NCI-H1436 (cell line): ENCODE measurements around the gene PEMT.

Experiments
- DNase-seq: peaks from one replicate; lab custom pipeline; 2025; lab: John Stamatoyannopoulos, UW

PEMT gene

GRCh38 chr17:17535957-17536356, 55.6 kb downstream of the PEMT start:
- DNase-seq = no peak

DNA sequence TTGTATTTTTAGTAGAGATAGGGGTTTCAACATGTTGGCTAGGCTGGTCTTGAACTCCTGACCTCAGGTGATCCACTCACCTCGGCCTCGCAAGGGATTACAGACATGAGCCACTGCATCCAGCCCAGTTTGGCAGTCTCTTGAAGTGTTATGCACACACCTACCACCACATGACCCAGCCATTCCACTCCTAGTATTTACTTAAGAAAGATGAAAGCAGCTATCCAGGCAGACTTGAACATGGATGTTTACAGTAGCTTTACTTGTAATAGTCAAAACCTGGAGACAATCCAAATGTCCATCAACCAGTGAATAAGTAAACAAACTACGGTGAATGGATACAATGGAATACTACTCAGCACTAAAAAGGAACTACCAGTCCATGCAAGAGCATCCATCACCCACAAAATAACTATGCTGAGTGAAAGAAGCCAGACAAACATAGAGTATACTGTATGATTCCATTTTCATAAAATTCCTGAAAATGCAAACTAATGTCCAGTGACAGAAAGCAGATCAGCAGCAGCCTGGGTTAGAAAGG, 57.5 kb downstream of the PEMT start:
- no peak for DNase-seq

DNA sequence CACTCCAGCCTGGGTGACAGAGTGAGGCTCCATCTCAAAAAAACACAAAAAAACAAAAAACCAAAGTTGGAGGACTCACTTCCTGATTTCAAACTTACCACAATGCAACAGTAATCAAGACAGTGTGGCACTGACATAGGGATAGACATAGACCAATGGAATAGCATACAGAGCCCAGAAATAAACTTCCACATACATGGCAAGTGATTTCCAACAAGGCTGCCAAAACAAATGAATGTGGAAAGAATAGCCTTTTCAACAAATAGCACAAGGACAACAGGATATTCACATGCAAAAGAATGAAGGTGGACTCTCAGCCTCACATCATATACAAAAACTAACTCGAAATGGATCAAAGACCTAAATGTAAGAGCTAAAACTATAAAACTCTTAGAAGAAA, 58.5 kb downstream of the PEMT start:
- DNase-seq = no peak

DNA sequence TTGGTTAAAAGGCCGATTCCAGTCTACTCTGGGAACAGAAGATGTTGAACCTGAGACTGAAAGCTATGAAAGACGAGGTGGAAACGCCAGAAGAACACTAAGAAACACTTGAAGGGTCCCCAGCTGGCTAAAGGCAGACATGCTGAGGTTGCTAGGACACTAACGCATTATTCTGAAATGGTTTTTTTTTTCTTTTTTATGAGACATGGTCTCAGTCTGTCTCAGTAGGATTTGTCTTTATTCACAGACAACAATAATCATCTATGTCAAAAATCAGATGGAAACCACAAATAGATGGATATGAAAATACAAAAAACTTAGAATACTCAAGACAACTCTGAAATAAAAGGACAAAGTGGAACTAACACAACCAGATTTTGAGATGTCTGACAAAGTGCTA, 60.4 kb downstream of the PEMT start:
- DNase-seq = no peak

DNA sequence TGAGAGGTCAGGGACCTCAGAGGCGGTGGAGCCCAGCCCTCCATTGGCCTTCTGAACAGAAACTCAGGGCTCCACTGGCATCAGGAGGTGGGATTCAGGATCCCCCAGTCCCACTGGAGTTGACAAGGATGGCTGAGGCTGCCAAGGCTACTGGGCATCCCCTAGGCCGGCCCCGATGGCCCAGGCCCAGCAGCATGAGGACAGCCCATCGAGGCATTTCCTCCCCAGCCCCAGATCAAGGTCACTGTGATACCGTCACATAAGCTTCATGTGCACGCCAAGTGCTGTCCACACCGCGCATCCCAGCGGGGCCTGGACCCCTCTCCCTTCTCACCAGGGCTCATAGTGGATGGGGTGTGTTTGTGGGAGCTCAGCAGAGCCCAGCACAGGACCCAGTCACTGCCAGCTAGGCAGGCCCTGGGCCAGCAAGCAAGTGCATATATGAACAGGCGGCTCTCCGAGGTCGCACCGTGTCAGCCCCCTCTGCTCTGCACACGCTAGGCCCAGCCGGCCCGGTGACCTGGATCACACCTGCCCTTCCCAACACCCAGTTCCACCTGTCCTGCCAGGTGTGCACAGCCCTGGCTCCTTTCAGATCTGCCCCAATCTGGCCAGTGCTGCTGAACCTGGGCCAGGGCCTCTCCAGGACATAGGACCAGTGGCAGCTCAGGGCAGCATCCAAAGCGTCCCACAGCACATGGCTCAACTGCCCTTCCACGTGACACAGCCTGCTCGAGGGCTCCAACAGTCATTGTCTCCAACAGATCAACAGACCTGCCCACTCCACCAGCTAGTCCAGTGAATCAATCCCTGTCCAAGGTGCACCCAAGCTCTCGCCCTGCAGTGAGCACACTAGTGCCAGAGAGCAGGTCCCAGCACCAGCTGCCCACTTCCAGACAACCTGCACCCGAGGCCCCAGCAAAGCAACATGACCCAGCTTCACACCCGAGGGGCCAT, 62.5 kb downstream of the PEMT start:
- no peak for DNase-seq

- DNase-seq = no peak
These were observed 63.5 kb downstream of the PEMT start for GRCh38 chr17:17527956-17528500.

GRCh38 chr17:17527534-17527933, 64.0 kb downstream of the PEMT start:
- DNase-seq = no peak

GRCh38 chr17:17526369-17526768, 65.1 kb downstream of the PEMT start:
- no peak for DNase-seq

DNA sequence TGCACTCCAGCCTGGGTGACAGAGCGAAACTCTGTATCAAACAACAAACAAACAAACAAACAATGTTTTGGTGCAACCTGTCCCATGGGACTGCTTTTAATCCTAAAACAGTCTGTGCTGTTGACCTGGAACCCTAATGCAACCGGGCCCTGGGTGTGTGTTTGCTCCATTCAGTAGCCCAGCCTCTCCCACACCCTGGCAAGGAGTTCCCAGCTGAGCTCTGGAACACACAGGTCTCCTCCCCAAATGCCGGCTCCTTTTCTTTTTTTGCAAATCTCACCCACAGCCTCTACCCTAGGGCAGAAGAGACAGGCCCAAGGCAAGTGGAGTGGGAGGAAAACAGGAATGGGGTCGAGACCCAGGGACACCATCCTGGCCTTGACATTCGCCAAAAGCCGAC, 65.6 kb downstream of the PEMT start:
- no peak for DNase-seq

GRCh38 chr17:17525311-17525710, 66.2 kb downstream of the PEMT start:
- DNase-seq = no peak

- no peak for DNase-seq
These were observed 67.6 kb downstream of the PEMT start for GRCh38 chr17:17523731-17524490.

DNA sequence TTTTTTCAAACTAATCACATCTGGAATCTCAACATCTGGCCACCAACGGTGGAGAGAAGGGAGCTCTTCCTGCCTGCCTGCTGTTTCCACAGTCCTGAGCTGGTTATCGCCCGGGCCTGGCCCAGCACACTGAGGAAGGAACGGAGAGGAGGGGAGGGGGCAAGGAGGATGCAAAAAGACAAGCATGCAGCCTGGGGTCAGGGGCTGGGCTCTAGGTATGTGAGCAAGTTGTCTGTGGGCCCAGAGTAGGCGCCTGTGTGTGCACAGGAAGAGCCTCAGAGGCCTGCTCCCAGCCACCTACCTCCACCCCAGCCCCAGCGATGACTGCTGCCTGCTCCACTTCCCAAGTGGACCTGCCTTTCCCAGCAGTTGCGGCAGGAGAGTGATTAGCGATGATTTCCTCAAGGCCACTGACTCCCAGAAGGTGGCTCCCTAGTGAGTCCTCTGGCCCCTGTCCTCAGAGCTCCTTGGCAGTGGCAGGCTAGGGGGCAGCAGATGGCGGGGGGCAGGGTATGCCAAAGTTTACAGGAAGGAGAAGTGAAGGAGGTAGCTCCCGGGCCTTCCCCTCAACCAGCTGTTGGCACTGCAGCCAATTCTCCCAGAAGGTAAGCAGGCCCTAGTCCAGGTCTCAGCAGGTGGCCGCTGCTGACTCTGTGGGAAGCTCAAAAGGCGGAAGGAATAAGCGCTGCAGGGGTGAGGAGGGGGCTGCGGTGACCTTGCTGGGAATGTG, 68.3 kb downstream of the PEMT start:
- no peak for DNase-seq

- DNase-seq = no peak
These were observed 70.8 kb downstream of the PEMT start for GRCh38 chr17:17520599-17521232.

GRCh38 chr17:17519886-17520285, 71.6 kb downstream of the PEMT start:
- no peak for DNase-seq

DNA sequence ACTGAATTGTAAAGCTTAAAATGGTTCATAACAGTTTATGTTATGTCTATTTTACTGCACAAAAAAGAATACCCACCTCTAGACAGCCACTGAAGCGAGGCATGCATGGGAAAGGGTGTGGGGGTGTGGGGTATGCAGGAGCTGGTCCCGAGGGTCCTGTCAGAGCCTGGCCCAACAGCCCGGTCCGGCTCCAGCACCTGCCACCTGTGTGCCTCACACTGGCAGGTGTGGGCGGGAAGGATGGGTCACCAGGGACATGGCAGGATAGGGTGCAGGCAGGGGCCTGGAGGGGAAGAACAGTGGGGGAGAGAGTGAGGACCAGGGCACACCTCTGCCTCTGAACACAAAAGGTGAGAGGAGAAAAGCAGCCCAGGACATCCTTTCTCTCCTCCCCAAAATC, 72.6 kb downstream of the PEMT start:
- no peak for DNase-seq

DNA sequence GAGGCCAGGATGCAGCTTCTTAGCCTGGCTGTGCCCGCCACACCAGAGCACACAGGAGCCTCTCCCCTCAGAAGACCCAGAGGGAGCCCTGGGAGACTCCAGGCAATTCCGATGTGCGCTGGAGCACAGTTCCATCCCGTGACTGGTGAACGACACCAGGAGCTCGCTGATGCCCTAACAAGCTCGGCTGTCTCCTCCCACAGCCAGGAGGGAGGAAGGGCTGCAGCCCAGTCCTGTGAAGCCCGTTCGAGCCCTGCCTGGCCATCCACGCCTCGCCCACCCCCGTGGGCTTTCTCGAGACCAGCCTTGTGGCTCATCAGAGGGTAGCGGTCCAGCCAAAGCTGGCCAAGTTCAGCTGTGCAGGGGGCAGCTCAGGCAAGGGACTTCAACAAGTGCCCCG, 73.5 kb downstream of the PEMT start:
- no peak for DNase-seq

DNA sequence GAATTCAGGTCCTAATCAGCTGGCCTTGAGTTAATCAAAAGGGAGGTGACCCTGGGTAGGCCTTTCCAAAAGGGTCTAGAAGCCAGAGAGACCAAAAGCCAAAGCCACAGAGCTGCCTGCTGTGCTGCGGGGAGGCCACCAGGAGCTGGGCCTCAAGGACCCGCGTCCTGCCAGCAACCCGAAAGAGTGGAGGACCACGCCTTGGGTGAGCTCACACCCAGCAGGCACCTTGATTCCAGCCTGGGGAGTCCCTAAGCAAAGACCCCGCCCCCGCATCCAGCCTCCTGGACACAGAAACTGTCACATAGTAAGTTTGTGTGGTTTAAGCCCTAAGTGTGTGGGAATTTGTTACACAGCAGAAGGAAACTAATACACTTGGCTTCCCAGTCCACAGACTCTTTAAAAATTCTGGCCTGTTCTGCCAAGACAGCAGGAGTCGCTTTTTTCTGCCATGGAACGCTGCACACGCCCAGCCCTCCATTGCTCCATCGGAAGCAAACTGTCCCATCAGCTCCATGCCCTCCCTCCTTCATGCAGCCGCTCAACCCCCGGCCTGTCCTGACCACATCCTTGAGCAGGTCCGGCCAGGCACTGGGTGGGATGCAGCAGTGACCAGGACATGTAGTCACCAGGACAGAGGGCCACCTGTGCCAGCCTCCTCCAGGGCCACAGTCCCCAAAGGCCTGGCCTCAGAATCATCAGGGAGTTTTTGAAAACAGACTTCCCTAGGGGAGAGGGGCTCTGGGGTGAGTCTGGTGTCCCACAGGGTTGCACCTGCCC, 74.4 kb downstream of the PEMT start:
- no peak for DNase-seq

DNA sequence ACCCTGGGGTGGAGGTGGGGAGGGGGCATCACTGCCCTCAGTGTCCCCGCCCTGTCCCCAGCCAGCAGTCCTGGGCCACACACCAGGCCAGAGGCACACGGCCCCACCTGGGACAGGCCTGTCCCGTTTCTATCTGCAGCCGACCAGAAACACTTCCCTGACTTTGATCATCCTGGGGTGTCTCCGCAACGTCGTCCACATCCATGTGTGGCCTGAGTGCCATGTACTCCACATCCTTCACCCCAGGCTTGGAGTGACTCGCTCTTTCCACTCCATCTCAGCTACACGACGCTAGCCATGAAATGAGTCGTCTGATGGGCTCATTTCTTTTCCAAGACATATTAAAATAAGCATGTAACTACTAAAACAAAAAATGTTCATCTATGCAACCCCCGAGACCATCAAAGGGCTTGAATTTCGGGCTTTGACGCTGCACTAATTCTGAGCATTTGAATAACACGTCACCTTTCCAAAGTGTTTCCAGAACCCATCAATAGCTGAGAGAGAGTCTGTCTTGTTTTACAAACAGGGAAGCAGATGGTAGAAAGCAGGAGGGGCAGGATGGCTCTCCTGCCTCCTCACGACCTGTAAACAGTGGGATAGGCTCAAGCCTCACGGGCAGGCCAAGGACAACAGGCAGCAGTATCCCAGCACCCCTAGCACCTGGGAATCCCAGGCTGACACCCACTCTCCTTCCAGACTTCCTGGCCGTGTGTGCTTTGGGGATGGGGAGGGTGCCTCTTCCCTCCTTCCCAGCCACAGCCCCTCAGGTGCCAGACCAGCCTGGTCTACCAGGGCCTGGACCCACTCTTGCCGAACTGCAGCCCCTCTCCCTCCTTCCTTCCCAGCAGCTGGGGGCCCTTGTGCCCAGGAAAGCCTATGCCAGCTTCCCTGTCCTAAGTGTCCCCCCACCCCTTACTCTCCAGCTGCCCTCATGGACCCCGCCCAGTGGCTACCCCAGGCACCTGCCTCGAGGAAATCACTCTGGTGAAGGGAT, 75.3 kb downstream of the PEMT start:
- DNase-seq = no peak
